GM10266 (cell line): Measurements from ENCODE around the gene NDUFV3.

ENCODE experiments used
- DNase-seq: peaks from one replicate; pipeline ENCODE4 v3.0.0; 2012; ENCODE audit errors: extremely low spot score
- CTCF ChIP-seq: IDR thresholded peaks from 2 replicates; pipeline ENCODE4 v1.5.1; 2012; ENCODE audit warnings: mild to moderate bottlenecking, low read depth; ENCODE audit not compliant: control insufficient read depth, insufficient read depth; ENCODE audit errors: missing control alignments

The NDUFV3 gene

GRCh38 chr21:42858957-42859890, 33.9 kb upstream of the NDUFV3 start:
- TF ChIP-seq CTCF = no peak
- no peak for DNase-seq

- TF ChIP-seq CTCF = no peak
- DNase-seq = no peak
These were observed 33.2 kb upstream of the NDUFV3 start for GRCh38 chr21:42859891-42860230.

GRCh38 chr21:42860345-42860744, 32.8 kb upstream of the NDUFV3 start:
- DNase-seq = no peak

GRCh38 chr21:42861311-42861847, 31.7 kb upstream of the NDUFV3 start:
- no peak for DNase-seq
- no peak for TF ChIP-seq CTCF

More at GRCh38 chr21:42860345-42860744, 32.8 kb upstream of the NDUFV3 start:
- TF ChIP-seq CTCF = no peak

- DNase-seq = no peak
- no peak for TF ChIP-seq CTCF
These were observed 31.2 kb upstream of the NDUFV3 start for GRCh38 chr21:42861848-42862400.

GRCh38 chr21:42862774-42863503, 30.2 kb upstream of the NDUFV3 start:
- DNase-seq = no peak
- no peak for TF ChIP-seq CTCF
